Measurements from ENCODE around the gene C3orf62. TPM values are rescaled to one million over a fixed set of nuclear protein-coding genes. Genes with fewer than 3 reads are reported as not detected.

C3orf62 gene
- total and polyA plus RNA-seq, 2 donors, result 3.0 to 6.0 TPM

Small RNA genes within 50 kb of the gene (small RNA-seq; reads per million reads assigned to genes)
- gene AC121247.2 (not detected), gene MIR4271 (not detected), gene RF00019 (not detected)

Other genes with a start within 250 kb of the C3orf62 start
- 247 TPM for gene IMPDH2, start 247.8 kb downstream of the C3orf62 start, total RNA-seq
- gene IMPDH2, start 247.8 kb downstream of the C3orf62 start, polyA plus RNA-seq, result 192 TPM
- gene QRICH1, start 183.2 kb downstream of the C3orf62 start, total RNA-seq, result 63.0 TPM
- gene QRICH1, start 183.2 kb downstream of the C3orf62 start, polyA plus RNA-seq, result 40.7 TPM
- 197 TPM for gene QARS1, start 172.5 kb downstream of the C3orf62 start, total RNA-seq
- gene QARS1, start 172.5 kb downstream of the C3orf62 start, polyA plus RNA-seq, result 242 TPM
- gene USP19, start 156.4 kb downstream of the C3orf62 start, total RNA-seq, result 30.8 TPM
- gene USP19, start 156.4 kb downstream of the C3orf62 start, polyA plus RNA-seq, result 44.8 TPM
- gene LAMB2, start 144.2 kb downstream of the C3orf62 start, total RNA-seq, result 429 TPM
- 366 TPM for gene LAMB2, start 144.2 kb downstream of the C3orf62 start, polyA plus RNA-seq
- gene CCDC71, start 110.9 kb downstream of the C3orf62 start, total RNA-seq, result 10.3 TPM
- 25.6 TPM for gene CCDC71, start 110.9 kb downstream of the C3orf62 start, polyA plus RNA-seq
- gene KLHDC8B, start 105.6 kb downstream of the C3orf62 start, total RNA-seq, result 27.3 TPM
- 80.8 TPM for gene KLHDC8B, start 105.6 kb downstream of the C3orf62 start, polyA plus RNA-seq
- gene USP4, start 62.8 kb upstream of the C3orf62 start, total RNA-seq, result 23.7 TPM
- 34.2 TPM for gene USP4, start 62.8 kb upstream of the C3orf62 start, polyA plus RNA-seq
- 49.2 TPM for gene GPX1, start 81.1 kb upstream of the C3orf62 start, total RNA-seq
- 411 TPM for gene GPX1, start 81.1 kb upstream of the C3orf62 start, polyA plus RNA-seq
- gene RHOA, start 134.7 kb upstream of the C3orf62 start, total RNA-seq, result 308 TPM
- gene RHOA, start 134.7 kb upstream of the C3orf62 start, polyA plus RNA-seq, result 451 TPM
- gene TCTA, start 135.2 kb upstream of the C3orf62 start, total RNA-seq, result 11.1 TPM
- gene TCTA, start 135.2 kb upstream of the C3orf62 start, polyA plus RNA-seq, result 38.4 TPM
- gene AMT, start 145.2 kb upstream of the C3orf62 start, total RNA-seq, result 6.7 TPM
- gene AMT, start 145.2 kb upstream of the C3orf62 start, polyA plus RNA-seq, result 9.7 TPM
- gene NICN1, start 152.1 kb upstream of the C3orf62 start, total RNA-seq, result 6.3 TPM
- gene NICN1, start 152.1 kb upstream of the C3orf62 start, polyA plus RNA-seq, result 13.7 TPM
- 34.1 TPM for gene DAG1, start 193.0 kb upstream of the C3orf62 start, total RNA-seq
- gene DAG1, start 193.0 kb upstream of the C3orf62 start, polyA plus RNA-seq, result 58.7 TPM

Measured in urinary bladder (tissue), 2 donors.